Measurements from ENCODE around the gene NR1D1. TPM values are rescaled to one million over a fixed set of nuclear protein-coding genes. Genes with fewer than 3 reads are reported as not detected.

The NR1D1 gene
- total and polyA plus RNA-seq, 2 of the 8 experiments (the other 6 are each of a cell fraction or from before 2014, with no cell fraction given): 1.5 to 4.6 TPM

GRCh38 chr17:40145476-40145875 is 45.1 kb upstream of the NR1D1 start:
- 90% methylated on average over 3 of the region's 3 CpGs; no CpG with 5 or more reads in 1 of the 2 experiments for WGBS, 2 experiments (ENCODE audit: extremely low coverage in 1 of 2, insufficient coverage in 1 of 2, insufficient read length in 1 of 2, insufficient replicate concordance in 2 of 2, low coverage in 1 of 2, low lambda C conversion rate in 2 of 2, missing lambda C conversion rate in 1 of 2)
- Histone ChIP-seq H3K14ac (ENCODE audit: insufficient read length) (no peak overlapping the region), H3K23me2 (ENCODE audit: low read depth, low read length) (peaks cover 5% of the 10 kb centered on the region; the same call in 1 of the 2 replicates), H3K79me2 (ENCODE audit: control insufficient read depth in 1 of 2, insufficient read depth in 2 of 2, low read length in 2 of 2) (peaks cover 5 to 61% of the 10 kb centered on the region in 2 experiments), H2BK5ac (ENCODE audit: low read depth, low read length) (no peak overlapping the region), H2AK5ac (ENCODE audit: low read depth, low read length) (no peak overlapping the region), H3K36me3 (ENCODE audit: control insufficient read depth in 2 of 4, insufficient read depth in 4 of 4, low read length in 3 of 4) (peaks cover 8 to 61% (median 29%) of the 10 kb centered on the region in 4 experiments), H2AFZ (ENCODE audit: low read length) (no peak overlapping the region), H4K20me1 (replicated peaks in 1 of 2; ENCODE audit: control insufficient read depth in 1 of 2, insufficient read depth in 2 of 2, low read length in 2 of 2) (peaks cover 0 to 3% of the 10 kb centered on the region in 2 experiments), H2BK12ac (ENCODE audit: low read depth, low read length) (no peak overlapping the region), H3K79me1 (ENCODE audit: low read depth, low read length) (peaks cover 4% of the 10 kb centered on the region; the same call in 1 of the 2 replicates), H3K4ac (replicated peaks; ENCODE audit: insufficient read length, low read depth, low read length) (no peak overlapping the region), H2BK15ac (ENCODE audit: low read length) (no peak overlapping the region), H4K5ac (ENCODE audit: insufficient read length, low read depth, low read length) (no peak overlapping the region), H3K9me3 (ENCODE audit: insufficient read depth in 2 of 2, low read depth in 1 of 2, low read length in 1 of 2) (no peaks in the 10 kb centered on the region), H2BK120ac (replicated peaks; ENCODE audit: low read depth, low read length) (no peak overlapping the region), H3K23ac (ENCODE audit: insufficient read length) (no peak overlapping the region), H3K27ac (ENCODE audit: low read depth, low read length) (no peak overlapping the region), H4K8ac (ENCODE audit: extremely low read depth, insufficient read depth, low read length) (no peak overlapping the region), H3K4me2 (ENCODE audit: insufficient read depth in 1 of 2, low read depth in 2 of 2, low read length in 2 of 2) (no peak overlapping the region), H3K27me3 (replicated peaks in 1 of 4; ENCODE audit: control insufficient read depth in 3 of 4, extremely low read depth in 1 of 4, insufficient read depth in 3 of 4, low read length in 3 of 4) (no peaks in the 10 kb centered on the region), H3K56ac (replicated peaks; ENCODE audit: insufficient read length, low read depth, low read length) (no peak overlapping the region), H3K9ac (replicated peaks in 1 of 4; ENCODE audit: extremely low read depth in 1 of 4, low read depth in 3 of 4, low read length in 3 of 4) (no peak overlapping the region), H2BK20ac (ENCODE audit: low read length) (no peak overlapping the region), H3K18ac (ENCODE audit: extremely low read depth, low read length) (no peak overlapping the region), H4K91ac (replicated peaks; ENCODE audit: insufficient read length, low read length) (no peak overlapping the region), H3K4me3 (ENCODE audit: extremely low read depth in 1 of 4, insufficient read depth in 2 of 4, low read depth in 3 of 4, low read length in 4 of 4) (no peak overlapping the region), H3K4me1 (replicated peaks in 1 of 4; ENCODE audit: control insufficient read depth in 3 of 4, insufficient read depth in 4 of 4, low read length in 3 of 4) (peaks cover 0 to 4% (median 1%) of the 10 kb centered on the region in 4 experiments; a peak in 2 of 7 replicates)
- no peak for FAIRE-seq
- TF ChIP-seq CTBP2 (IDR thresholded peaks at IDR 0.05; ENCODE audit: borderline replicate concordance, insufficient read depth, insufficient read length, low read length): no peak
- no peak for TF ChIP-seq TEAD4 (IDR thresholded peaks at IDR 0.05; ENCODE audit: low read depth, low read length)
- TF ChIP-seq POU5F1 (IDR thresholded peaks at IDR 0.05; ENCODE audit: low read depth, low read length): no peak
- no peak for TF ChIP-seq YY1 (IDR thresholded peaks at IDR 0.05; ENCODE audit: low read depth, low read length)
- no peak for TF ChIP-seq CEBPB (IDR thresholded peaks at IDR 0.05; ENCODE audit: low read depth, low read length)
- no peak for TF ChIP-seq TAF7 (optimal IDR thresholded peaks at IDR 0.05; ENCODE audit: borderline replicate concordance, low read depth, low read length)
- no peak for TF ChIP-seq SIRT6 (IDR thresholded peaks at IDR 0.05; ENCODE audit: low read length)
- no peak for TF ChIP-seq SP1 (IDR thresholded peaks at IDR 0.05; ENCODE audit: low read depth, low read length)
- no peak for TF ChIP-seq E2F6 (IDR thresholded peaks at IDR 0.05)
- no peak for DNase-seq (ENCODE audit: low read depth in 1 of 2, low spot score in 2 of 2)
- CTCF ChIA-PET (ENCODE audit: partially characterized antibody): interaction anchor here (0.7 kb wide), 1 partner anchor 23 kb away, joined by 3 read pairs; no protein-coding TSS in a partner anchor
- POLR2A ChIA-PET (ENCODE audit: partially characterized antibody): interaction anchor here (1.2 to 7.2 kb wide), 3 partner anchors 12 to 21 kb away, joined by 4 to 31 read pairs (median 4); no protein-coding TSS in a partner anchor

Data from H1 (cell line).